HG02973 (cell line): ENCODE measurements around the gene ZYX.
"Not testable (repeated sequence)": the region's sequence is repeated elsewhere in the genome, so short reads cannot be mapped to it uniquely, and the experiment has no call there.

Source experiments
- ATAC-seq: cut with Tn5 transposase; IDR thresholded peaks from one replicate; pipeline ENCODE4 v1.9.1; 2021; ENCODE audit warnings: moderate library complexity; ENCODE audit not compliant: unreplicated experiment

Gene ZYX

GRCh38 chr7:143396625-143397556 is 15.7 kb downstream of the ZYX start:
- no peak for ATAC-seq

- ATAC-seq: no peak
These were observed 16.8 kb downstream of the ZYX start for GRCh38 chr7:143397710-143398530.

GRCh38 chr7:143398616-143399015 is 17.5 kb downstream of the ZYX start:
- ATAC-seq: no peak

- no peak for ATAC-seq
These were observed 18.0 kb downstream of the ZYX start for GRCh38 chr7:143399151-143399550.

- ATAC-seq: no peak
These were observed 18.5 kb downstream of the ZYX start for GRCh38 chr7:143399642-143400041.

GRCh38 chr7:143401265-143401664 is 20.1 kb downstream of the ZYX start:
- no peak for ATAC-seq

- ATAC-seq: not testable (repeated sequence)
These were observed 21.1 kb downstream of the ZYX start for GRCh38 chr7:143402233-143402632.

- no peak for ATAC-seq
These were observed 24.2 kb downstream of the ZYX start for GRCh38 chr7:143405173-143406001.

- ATAC-seq: no peak
These were observed 24.8 kb downstream of the ZYX start for GRCh38 chr7:143406002-143406357.

- ATAC-seq: no peak
These were observed 26.4 kb downstream of the ZYX start for GRCh38 chr7:143407287-143408251.

- no peak for ATAC-seq
These were observed 27.1 kb downstream of the ZYX start for GRCh38 chr7:143408252-143408685.

- ATAC-seq: no peak
These were observed 27.8 kb downstream of the ZYX start, which contains the start of gene EPHA1 for GRCh38 chr7:143408686-143409561. Gene EPHA1 (minus strand): TSS chr7:143408856. CDS start chr7:143408805, 51 bp downstream.

GRCh38 chr7:143410521-143411004 is 29.4 kb downstream of the ZYX start:
- no peak for ATAC-seq

- ATAC-seq: no peak
These were observed 31.0 kb downstream of the ZYX start for GRCh38 chr7:143411976-143412708.

- no peak for ATAC-seq
These were observed 32.0 kb downstream of the ZYX start for GRCh38 chr7:143413123-143413522.

GRCh38 chr7:143415209-143415608 is 34.1 kb downstream of the ZYX start:
- not testable (repeated sequence) for ATAC-seq

- no peak for ATAC-seq
These were observed 34.7 kb downstream of the ZYX start for GRCh38 chr7:143415742-143416397.
